Stimulated activated naive CD4-positive, alpha-beta T cell (primary cell): ENCODE measurements around the gene RASGRP4.
"Not testable (repeated sequence)": the region's sequence is repeated elsewhere in the genome, so short reads cannot be mapped to it uniquely, and the experiment has no call there.

ENCODE experiments used
- DNase-seq, 6 experiments: peaks; one replicate each; lab custom pipeline; 2025; lab: John Stamatoyannopoulos, UW

The RASGRP4 gene

DNA sequence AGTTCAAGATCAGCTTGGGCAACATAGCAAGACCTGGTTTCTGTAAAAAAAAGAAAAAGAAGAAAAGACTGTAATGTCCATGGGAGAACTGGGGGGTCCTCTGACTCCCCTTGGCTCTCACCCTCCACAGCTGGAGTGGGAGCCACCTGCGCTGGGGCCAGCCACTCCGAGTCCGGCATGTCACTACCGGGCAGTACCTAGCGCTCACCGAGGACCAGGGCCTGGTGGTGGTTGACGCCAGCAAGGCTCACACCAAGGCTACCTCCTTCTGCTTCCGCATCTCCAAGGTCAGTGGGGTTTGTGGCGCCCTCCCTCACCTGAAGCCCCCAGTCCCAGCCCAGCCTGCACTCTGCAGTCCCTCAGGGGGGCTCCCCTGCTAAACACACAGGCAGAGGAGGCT, 22.2 kb upstream of the RASGRP4 start:
- no peak for DNase-seq

DNA sequence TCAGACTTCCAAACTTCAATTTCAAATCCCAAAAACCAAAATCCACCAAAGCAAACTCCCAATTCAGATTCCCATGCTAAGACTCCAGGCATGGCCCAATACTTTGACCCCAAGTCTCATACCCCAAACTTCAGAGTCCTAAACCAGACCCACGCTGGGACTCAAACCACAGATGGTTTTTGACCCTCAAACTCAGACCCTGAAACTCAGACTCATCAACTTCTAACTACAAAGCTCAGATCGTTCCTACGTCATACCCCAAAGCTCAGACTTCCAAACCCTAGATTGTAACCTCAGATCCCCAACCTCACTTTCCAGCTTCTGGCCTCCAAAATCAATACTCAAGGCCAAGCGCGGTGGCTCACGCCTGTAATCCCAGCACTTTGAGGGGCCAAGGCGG, 19.3 kb upstream of the RASGRP4 start:
- no peak for DNase-seq

DNA sequence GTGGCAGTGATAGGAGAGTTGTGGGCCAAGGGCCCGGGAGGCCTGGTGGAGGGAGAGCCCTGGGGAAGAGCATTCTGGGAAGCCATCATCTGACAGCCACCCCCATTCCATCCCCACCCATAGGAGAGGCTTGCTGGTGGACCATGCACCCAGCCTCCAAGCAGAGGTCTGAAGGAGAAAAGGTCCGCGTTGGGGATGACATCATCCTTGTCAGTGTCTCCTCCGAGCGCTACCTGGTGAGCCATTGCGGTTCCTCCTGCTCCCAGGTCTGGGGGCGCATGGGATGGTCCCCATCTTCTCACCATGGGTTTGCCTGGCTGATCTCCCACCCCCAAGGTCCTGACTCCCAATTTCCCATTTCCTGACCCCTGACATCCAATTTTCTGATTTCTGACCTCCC, 18.0 kb upstream of the RASGRP4 start:
- DNase-seq = no peak

DNA sequence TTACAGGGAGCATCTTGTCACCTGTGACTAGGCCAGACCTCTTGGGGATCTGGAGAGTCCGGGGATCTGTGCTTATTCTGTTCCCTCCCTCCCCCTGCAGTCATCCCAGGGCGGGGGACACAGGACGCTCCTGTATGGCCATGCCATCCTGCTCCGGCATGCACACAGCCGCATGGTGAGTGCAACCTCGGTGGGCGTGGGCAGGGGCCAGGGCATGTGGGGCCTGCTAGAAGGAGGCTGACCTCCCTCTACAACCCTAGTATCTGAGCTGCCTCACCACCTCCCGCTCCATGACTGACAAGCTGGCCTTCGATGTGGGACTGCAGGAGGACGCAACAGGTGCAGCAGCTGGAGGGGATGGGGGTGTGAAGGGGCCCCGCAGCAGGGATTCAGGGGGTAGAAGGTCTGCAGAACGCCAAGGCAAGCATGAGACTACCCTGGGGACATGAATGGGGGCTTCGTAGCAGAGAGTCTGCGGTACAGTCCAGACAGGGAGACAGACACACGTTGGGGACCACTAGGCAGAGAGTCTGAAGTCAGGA, 17.5 kb upstream of the RASGRP4 start:
- DNase-seq = no peak

DNA sequence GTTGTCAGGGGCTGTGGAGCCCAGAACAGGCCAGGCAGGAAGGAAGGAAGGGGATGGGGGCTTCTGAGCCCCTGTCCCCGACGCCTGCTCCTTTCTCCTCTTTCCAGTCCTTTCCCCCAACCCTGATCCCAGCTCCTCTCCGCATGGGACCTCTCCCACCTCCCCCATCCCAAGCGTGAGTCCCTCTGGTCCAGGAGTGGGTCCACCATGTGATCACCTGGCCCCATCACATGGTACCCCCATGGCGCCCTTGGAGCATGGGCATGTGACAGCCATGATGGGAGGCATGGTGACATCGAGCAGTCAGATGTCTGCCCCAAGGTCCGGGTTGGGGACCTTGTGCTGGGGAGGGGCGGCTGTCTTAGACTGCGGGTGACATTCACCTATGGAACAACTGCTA, 16.7 kb upstream of the RASGRP4 start:
- DNase-seq = no peak

DNA sequence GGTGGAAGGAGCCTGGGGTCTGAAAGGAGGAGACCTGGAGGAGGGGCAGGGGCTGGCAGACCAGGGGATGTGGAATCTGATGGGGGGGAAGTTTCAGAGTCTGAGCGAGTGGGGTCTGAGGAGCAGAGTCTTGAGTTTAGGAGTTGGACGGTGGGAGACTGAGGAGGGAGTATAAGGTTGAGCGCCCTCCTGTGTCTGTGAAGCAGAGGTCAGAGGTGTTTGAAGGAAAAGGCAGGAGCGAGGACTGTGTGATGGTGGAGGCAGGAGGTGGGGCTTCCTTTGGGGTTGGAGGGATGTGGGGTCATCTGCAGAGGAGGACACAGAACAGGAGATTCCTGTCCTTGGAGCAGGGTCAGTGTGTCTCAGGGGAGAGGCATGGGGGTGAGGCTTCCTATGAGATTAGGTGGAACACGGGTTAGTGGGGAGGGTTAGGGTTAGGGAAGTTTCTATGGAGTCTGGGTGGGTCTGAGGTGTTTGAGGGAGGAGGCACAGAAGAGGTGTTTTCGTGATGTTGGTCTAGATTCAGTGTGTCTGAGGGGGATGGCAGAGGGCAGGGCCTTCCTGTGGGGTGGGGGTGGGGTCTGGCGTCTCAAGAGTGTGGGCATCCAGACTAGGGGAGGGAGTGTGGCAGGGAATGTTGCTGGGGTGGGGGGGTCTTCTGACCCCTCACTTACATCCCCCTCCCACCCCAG, 15.8 kb upstream of the RASGRP4 start:
- no peak for DNase-seq

DNA sequence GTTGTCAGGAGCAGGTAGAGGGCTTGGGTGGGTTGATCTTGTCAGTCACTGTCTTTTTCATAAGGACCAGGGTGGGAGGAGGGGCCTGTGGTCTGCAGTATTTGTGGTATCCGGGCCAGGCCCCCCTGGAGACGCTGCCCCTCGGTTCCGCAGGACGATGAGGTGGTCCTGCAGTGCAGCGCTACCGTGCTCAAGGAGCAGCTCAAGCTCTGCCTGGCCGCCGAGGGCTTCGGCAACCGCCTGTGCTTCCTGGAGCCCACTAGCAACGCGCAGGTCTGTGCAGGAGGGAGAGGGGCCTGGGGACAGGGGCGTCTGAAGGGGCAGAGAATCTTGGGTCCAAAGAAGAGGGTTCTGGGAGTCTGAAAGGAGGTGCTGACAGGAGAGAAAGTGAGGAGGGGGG, 14.6 kb upstream of the RASGRP4 start:
- DNase-seq = no peak

DNA sequence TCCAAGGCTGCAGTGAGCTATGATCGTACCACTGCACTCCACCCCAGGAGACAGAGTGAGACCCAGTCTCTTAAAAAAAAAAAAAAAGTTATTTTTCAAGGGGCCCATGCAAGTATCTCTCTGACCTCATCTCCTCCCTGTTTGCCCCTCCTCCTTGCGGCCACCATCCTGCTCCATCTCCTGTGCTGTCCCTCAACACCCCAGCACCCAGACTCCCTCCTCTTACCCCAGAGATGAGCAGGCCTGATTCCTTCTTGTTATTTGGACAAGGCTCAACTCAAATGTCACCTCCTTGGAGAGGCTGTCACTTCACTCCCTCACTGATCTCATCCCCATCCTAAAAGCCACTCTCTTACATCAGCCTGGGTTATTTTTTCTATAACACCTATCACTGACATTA, 11.9 kb upstream of the RASGRP4 start:
- no peak for DNase-seq

DNA sequence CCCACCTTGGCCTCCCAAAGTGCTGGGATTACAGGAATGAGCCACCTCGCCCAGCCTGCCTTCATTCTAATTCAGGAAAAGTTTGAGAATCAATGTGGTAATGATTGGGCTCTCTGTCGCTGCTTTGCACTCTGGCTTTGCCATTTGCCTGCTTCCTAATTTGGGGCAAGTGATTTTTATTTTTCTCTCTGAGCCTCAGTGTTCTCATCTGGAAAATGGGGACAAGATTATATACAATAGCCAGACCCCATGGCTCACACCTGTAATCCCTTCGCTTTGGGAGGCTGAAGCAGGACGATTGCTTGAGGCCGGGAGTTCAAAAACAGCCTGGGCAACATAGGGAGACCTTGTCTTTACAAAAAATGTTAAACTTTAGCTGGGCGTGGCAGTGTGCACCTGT, 11.3 kb upstream of the RASGRP4 start:
- no peak for DNase-seq

DNA sequence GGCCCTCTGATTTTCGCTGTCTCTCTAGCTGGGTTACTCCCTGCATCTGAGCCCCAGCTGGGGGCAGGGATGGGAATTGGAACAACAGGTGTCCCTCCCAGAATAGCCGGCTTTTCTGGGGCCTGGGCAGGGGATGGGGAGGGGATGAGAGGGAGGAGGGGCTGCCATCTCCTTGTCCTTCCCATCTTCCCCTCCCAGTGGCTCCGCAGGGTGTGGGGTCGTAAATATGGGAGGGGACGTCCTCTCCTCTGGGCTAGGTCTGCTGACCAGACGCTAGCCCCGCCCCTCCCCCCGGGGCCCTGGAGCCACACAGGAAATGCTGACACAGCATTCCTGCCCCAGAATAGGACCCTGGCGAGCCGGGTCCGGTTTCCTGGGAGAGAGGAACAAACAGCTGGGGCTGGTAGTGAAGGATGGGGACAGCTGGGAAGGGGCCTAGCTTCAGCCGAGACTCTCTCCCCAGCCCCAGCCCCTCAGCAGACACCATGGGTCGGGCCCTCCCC, 8.6 kb upstream of the RASGRP4 start:
- DNase-seq = no peak

DNA sequence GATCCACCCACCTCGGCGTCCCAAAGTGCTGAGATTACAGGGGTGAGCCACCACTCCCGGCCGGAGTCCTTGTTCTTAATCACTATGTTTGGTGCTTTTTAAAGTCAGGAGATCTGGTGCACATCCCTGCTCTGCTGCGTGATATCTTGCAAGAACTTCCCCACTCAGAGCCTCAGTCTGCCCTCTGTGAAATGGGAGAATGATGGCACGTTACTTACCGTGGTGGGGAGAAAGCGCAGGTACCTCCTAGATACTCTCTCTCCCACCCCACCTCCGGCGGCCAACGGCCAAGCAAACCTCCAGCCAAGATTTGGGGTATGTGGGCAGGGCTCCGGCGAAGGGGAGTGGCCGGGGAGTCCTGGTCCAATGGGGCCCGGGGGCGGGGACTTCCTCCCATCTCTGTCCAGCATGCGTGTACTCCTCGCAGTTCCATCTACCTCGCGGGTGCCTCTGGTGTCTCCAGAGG, 7.3 kb upstream of the RASGRP4 start, which contains the start of gene RYR1:
Gene RYR1, plus strand, starts transcription at position 424 of the 466 bp plus-strand sequence. CDS start 139 bp downstream, outside the sequence.
- DNase-seq = no peak

DNA sequence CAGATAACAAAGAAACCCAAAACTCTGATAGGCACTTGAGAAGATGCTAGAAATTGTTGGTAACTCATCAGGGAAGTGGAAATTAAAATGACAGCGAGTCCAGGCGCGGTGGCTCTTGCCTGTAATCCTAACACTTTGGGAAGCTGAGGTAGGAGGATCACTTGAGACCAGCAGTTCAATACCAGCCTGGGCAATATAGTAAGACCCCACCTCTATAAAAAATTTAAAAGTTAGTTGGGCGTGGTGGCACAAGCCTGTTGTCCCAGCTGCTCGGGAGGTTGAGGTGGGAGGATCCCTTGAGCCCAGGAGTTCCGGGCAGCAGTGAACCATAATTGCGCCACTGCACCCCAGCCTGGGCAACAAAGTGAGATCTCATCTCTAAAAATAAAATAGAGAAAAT, 4.9 kb upstream of the RASGRP4 start:
- no peak for DNase-seq

DNA sequence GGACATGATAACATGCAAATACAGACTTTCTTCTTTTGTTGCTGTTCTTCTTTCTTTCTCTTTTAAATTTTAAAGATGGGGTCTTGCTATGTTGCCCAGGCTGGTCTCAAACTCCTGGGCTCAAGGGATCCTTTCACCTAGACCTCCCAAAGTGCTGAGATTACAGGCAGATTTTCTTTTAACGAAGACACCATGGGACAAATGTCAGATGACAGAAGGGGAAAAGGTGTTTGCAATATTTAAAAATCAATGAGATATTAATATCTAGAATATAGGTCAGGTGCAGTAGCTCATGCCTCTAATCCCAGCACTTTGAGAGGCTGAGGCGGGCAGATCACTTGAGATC, 3.8 kb upstream of the RASGRP4 start:
- DNase-seq = no peak

DNA sequence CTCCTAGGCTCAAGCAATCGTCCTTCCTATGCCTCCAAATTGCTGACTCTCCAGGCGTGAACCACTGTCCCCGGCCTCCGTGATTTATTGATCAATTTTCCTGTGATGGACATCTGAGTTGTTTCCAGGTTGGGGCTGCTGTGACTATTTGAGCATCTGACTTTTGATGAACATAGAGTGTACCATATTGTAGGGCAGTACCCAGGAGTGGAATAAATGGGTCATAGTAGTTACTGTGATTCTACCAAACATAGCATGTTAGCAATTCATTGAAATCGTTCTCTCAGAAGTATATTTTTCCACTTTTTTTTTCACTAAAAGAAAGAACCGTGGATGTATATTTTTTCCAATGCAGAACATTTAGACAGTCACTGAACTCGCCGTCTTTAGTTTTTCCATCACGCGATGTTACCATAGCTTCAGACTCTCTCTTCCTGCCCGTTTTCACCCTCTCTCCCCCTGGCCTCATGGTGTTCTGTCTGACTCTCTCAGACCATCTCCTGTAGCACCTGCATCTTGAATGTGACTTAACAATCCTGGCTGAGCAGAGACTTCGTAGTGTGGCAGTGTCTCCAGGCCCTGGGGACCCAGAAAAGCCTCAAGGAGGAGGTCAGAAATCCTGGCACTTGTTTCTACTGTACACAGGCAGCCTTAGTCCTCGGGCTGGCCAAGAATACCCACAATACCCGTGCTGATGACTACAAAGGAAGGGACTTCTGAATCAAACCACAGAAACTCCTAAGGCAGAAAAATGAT, 3.2 kb upstream of the RASGRP4 start:
- DNase-seq = no peak

DNA sequence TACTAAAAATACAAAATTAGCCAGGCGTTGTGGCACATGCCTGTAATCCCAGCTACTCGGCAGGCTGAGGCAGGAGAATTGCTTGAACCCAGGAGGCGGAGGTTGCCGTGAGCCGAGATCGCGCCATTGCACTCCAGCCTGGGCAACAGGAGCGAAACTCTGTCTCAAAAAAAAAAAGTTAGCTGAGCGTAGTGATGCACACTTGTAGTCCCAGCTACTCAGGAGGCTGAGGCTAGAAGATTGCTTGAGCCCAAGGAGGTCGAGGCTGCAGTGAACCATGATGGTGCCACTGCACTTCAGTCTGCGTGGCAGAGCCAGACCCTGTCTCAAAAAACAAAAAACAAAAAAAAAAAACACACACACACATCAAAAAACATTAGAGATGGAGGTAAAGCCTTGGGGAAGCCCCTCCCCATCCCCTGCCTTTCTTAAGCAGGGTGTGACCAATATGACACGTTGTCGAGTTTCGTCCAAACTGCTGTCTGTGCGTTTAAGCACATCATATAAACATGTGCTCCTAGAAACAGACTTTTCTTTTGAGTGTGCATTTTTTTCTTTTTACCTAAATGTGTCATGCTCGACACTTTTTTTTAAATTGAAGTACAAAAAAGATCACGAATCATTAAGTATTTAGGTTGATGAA, 1.1 kb upstream of the RASGRP4 start:
- not testable (repeated sequence) for DNase-seq

DNA sequence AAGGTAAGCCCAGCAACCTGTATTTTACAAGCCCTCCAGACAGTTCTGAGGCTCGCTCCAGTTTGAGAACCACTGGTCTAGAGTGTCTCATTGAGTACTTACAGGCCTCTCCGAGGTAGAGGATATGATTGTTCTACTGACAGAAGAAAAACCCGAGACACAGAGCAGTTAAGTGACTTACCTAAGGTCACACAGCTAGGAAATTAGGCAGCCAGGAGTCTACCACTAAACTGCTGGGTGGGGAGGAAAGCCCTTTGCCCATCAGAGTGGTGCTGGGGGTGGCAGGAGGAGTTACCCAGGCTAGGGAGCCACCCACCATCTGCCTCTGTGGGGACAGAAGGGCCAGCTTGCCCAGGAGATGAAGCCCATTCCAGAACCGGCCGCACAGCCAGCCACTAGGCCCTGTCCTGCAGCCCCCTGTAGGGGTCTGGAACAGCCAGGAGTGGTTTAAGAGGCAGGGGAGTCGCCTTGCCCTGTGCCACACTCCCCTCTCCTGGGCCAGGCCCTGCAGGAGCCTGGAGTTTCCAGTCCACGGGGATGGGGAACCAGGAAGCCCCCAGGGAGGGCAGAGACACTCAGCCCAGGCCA, 703 bp downstream of the RASGRP4 start:
- DNase-seq = no peak

DNA sequence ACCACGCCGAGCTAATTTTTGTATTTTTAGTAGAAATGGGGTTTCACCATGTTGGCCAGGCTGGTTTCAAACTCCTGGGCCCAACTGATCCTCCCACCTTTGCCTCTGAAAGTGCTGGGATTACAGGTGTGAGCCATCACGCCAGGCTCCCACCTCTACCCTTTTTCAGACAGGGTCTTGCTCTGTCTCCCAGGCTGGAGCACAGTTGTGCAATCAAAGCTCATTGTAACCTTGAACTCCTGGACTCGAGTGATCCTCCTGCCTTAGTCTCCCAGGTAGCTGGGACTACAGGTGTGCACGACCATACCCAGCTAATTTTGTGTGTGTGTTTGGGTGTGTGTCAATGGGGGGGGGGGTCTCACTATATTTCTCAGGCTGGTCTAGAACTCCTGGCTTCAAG, 1.7 kb downstream of the RASGRP4 start:
- no peak for DNase-seq

DNA sequence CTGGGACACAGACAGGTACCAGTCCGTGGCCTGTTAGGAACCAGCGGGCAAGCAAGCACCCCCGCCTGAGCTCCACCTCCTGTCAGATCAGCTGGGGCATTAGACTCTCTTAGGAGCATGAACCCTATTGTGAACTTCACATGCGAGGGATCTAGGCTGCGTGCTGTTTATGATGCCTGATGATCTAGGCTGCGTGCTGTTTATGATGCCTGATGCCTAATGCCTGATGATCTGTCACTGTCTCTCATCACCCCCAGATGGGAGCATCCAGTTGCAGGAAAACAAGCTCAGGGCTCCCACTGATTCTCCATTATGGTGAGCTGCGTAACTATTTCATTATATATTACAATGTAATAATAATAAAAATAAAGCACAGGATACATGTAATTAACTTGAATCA, 3.6 kb downstream of the RASGRP4 start:
- DNase-seq = no peak

DNA sequence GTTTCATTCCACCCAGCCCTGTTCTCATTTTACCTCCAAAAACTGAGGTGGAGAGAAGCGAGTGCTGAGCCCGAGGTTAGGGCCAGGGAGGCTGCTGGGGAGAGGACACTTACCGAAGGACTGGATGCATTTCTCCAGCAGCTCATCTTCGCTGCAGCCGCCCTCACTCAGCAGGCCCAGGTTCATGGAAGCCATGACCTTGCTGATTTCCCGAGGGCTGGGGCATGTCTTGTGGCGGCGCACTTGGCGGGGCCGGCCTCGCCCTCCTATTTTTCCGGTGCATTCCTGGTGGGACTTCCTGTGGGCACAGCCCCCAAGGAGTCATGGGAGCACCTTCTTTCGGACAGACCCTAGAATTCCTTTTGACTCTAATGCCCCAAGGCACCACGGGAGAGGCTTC, 4.2 kb downstream of the RASGRP4 start:
- no peak for DNase-seq

DNA sequence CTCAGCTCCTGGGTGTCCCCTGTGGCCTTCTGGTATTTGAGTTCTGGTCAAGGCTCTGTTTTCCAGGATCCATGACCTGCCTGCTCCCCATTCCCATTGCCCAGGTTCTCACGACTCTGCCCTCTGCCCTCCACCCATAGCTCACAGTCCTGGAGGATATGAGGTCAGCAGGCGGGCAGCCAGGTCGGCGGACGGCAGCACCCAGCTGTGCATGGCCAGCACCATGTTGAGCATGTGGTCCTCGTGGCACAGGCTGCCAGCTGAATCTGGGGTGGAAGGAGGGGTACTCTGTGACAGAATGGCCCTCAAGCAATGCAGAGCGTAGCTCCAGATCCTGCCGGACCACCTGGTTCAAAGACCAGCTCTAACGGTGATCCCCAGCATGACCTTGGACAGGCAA, 5.1 kb downstream of the RASGRP4 start:
- no peak for DNase-seq

DNA sequence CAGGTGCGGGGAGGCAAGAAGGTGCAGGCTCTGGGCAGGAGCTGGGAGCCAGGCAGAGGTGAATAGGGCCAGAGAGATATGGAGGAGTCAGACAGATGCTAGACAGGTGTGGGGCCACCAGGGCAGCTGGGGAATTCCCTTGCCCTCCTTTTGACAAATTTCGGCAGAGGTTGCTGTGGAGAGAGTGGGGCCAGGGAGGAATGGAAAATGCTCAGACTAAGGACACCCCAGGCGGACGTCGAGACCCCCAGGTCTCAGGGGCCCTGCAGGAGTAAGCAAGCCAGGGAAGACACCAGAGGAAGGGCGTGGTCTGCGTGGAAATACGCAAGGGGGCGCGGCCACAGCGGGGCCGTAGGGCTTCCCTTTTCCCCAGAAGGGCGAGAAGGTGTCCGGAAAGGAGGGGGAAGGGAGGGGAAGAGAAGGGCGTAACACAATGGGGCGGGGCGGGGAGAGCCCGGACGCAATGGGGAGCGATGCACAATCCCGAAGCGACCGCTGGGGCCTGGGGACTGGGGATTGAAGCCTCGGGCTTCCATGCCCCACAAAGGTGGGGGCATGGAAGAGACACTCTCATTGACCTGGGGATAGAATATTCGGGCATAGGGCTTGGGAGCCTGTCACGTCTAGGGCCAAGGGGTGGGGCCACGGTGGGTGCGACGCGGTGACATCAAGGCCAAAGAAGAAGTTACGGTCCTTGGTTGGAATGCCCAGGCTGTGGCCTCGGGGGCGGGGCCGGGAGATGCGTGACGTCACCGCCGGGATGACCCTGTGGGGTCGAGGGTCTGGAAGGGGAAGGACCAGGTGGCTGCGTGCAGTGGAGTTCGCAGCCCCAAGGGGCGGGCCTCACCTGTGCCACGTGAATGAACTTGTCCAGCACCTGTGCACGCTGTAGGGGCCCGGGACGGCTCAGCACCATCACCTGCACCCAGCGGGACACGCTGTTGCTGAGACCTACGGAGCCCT, 8.2 kb downstream of the RASGRP4 start:
- DNase-seq = peak in 4 of 6 experiments; percentile 14 to 30 (median 16)
